GM10266 (cell line): ENCODE data around the gene RPH3AL.

Source experiments
- DNase-seq: peaks from one replicate; pipeline ENCODE4 v3.0.0; 2012; ENCODE audit errors: extremely low spot score
- CTCF ChIP-seq: IDR thresholded peaks from 2 replicates; pipeline ENCODE4 v1.5.1; 2012; ENCODE audit warnings: mild to moderate bottlenecking, low read depth; ENCODE audit not compliant: control insufficient read depth, insufficient read depth; ENCODE audit errors: missing control alignments

Gene RPH3AL

GRCh38 chr17:332558-333322, 19.9 kb downstream of the RPH3AL start:
- TF ChIP-seq CTCF: no peak
- no peak for DNase-seq

- DNase-seq: no peak
These were observed 20.6 kb downstream of the RPH3AL start for GRCh38 chr17:332023-332422.

GRCh38 chr17:330993-331701, 21.5 kb downstream of the RPH3AL start:
- no peak for DNase-seq
- TF ChIP-seq CTCF: no peak

More at GRCh38 chr17:332023-332422, 20.6 kb downstream of the RPH3AL start:
- TF ChIP-seq CTCF: no peak

- TF ChIP-seq CTCF: no peak
- DNase-seq: no peak
These were observed 22.7 kb downstream of the RPH3AL start for GRCh38 chr17:329784-330420.

GRCh38 chr17:327971-328370, 24.6 kb downstream of the RPH3AL start:
- DNase-seq: no peak
- TF ChIP-seq CTCF: no peak

- DNase-seq: no peak
- TF ChIP-seq CTCF: no peak
These were observed 25.3 kb downstream of the RPH3AL start for GRCh38 chr17:327296-327695.

GRCh38 chr17:326010-326621, 26.5 kb downstream of the RPH3AL start:
- no peak for DNase-seq
- TF ChIP-seq CTCF: no peak
